HS-5 (cell line): Measurements from ENCODE around the gene PLCB4.

ENCODE experiments used
- DNase-seq: peaks from one replicate; pipeline ENCODE4 v3.0.0-alpha.2; 2012; ENCODE audit warnings: low read depth

The PLCB4 gene

DNA sequence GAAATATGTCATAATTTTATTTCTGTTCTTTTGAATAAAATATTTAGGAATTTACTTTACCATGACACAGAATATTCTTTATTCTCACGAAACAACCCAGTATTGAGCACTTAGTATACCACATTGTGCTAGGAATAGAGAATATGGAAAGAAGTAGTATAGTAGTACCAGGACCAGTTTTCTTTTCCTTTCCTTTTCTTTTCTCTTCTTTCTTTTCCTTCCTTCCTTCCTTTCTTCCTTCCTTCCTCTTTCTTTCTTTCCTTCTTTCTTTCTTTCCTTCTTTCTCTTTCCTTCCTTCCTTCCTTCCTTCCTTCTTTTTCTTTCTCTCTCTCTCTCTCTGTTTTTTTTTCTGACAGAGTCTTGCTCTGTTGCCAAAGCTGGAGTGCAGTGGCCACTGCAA lies 7.5 kb upstream of the PLCB4 start:
- no peak for DNase-seq

DNA sequence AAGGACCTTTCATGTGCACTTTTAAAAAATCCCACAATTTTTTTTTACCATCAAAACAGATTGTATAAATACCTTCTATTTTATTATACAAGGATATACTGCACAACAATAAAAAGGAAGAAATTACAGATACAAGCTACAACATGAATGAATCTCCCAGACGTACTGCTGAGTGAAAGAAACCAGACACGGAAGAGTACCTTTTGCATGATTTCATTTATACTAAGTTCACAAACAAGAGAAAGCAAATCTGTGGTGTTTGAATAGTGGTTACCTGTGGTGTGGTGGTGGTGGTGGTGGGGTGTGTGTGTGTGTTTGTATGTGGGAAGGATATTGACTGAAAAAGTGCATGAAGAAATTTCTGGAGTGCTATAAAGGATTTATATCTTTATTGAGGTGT lies 6.8 kb upstream of the PLCB4 start:
- no peak for DNase-seq

DNA sequence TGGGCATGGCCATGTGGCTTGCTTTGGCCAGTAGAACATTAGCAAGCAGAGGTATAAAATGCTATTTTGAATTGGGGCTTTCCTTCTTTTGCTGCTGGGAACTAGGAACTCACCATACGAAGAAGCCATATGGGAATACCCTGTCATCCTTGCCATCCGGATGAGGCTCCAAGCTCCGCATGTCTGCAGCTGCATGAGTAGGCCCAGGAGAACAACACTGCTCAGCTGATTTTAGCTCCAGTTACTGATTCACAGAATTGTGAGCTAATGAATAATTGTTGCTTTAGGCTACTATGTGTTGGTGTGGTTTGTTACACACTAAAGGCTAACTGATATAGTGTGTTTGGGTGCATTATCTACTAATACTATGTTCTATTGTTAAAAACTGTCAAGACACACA lies 2.7 kb upstream of the PLCB4 start:
- DNase-seq, result no peak

DNA sequence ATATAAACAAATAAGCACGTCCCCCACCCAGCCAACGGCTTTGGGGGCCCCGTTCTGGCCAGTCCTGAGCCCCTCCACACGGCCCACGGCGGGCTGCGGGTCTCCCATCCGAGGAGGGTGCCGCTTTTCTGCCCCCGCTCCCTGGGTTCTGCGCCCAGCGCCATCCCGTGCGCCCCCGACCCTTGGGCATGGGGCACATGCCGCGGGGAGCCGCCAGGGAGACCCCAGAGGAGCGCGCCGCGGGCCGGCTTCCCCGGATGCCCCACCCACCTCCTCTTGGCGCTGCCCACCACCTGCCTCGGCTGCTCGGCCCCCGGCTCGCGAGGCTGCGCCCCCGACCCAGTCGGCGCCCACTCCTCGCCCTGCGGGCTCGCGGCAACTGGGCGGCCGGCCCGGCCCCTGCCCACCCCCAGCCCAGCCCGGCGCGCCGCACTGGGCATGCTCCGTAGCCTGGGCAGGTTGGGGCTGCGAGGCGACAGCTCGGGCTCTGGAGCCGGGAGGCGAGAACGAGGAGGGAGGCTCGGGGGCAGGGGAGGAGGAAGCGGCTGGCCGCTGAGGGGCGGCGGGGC lies 570 bp upstream of the PLCB4 start:
- no peak for DNase-seq

DNA sequence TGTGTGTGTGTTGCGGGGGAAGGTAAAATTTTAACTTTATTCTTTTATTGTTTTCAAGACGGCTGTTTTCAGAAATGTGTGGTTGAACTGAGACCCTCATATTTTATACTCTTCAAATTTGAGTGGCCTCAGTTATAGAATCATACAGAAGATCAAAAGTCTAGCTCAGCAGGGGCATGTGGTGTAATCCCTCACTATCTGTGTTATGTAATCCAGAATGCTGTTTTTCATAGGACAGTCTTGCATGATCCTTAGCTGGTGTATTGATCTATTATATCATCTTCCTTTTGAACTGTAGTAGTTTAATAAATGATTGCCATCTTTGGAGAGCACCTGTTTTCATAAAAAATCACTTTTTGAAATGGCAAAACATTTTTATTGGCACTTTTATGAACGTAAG lies 1.4 kb downstream of the PLCB4 start:
- DNase-seq, result no peak

DNA sequence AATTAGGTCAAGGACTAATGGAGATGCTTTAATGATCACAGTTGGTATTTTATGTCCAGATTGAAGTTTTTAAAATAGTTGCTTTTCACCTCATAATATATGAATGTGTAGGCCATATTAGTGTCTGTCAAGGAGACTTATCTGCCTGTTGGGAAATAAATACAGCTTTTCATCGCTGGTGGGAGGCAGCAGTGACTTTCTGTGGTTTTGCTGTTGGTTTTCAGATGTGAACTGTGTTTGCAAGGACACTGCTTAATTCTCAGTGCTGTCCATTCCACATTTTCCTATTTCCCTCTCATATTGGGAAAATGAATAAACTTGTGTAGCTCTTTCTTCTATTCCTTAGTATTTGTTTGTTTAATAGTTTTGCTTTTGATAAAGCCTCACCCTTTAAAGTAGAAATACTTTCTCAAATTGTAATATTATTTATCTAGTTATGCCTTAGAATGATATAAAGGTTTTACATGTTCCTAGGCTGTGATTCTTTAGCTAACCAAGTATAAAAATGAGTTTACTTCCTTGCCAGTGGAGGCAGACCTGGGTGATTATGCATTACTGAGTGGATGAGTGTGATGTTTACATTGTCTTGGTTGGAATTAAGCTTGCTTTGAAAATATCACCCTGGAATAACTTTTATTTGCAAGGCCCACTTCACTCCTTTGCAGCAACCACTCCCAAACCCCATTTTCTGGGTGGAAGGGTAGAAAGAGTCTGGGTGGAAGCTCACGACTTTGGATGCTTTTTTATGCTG lies 3.3 kb downstream of the PLCB4 start:
- DNase-seq, result no peak

DNA sequence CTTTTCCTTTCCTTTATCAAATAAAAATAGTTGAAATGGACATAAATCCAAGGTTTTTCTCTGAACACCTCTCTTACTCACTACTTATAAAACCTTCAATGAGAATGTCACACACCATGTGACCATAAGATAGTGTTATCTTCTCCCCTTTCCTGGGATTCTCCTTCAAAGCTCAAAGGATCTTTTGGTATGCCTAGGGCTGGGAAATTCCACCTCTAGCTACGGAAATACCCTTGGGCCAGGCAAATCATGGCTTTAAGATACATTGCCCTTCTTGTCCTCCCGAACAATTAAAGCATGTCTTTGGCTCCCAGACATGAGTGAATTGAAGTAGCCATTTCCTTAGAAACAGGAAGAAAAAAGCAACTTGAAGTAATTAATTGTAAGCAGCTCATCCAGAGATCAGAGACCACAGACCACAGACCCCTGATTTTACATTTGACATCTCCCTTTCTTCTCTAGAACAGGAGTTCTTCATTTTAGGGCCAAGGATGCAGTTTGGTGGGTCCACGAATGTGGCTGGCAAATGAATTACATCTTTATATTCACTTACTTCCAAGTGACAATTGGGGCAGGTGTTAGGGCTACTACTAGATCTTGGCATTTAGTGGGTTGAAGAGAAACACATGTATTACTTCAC lies 4.1 kb downstream of the PLCB4 start:
- DNase-seq, result no peak

DNA sequence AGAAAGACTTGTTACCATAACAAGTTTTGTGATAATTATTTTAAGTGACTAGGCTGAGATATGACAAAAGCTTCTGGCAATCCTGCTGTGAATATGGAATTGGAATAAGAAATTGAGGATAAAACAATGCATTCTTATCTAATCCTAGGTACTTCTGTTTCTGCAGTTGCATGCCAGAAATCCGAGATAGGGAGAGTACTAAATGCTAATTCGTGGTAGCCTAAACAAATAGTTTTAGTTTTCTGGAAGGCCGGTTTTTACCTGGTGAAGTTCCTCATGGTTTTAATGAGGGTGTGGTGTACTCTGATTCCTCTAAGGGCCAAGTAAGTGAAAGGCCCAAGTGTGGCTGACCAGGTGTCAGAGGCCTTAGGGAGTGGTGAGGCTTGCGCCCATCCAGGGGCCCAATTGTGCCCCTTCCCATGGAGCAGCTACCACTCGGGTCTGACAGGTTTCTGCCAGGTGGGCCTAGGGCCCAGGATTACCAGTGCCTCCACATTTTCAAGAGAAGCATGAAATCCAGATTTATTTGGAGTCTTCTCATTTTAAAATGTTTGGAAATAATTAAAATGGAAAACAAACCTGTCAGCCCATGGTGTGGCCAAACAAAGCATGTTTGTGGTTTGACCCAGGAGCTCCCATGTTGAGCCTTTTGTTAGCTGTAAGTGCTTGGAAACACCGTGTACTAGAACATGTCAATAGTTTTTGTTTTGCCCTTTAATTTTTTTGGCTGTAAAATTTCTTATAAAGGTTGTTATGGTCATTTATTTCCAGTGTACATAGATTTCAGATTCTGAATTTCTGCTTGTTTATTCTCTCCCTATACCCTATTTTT lies 6.6 kb downstream of the PLCB4 start:
- no peak for DNase-seq

DNA sequence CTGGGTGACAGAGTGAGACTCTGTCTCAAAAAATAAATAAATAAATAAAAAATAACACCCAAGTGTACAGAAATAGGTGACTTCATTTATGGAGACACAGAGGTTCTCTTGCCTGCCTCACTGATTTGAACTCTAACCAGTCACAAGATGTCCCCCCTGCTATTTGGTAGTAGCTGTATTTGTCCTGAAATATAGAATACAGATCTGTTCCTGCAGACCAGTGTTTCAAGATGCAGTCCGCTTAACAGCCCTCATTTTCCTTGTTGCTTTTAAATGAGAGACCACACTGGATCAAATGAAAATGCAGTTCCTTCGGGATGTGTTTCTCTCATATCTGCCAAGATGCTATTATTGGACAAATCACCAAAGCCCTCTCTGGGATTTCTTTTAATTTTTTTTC lies 7.6 kb downstream of the PLCB4 start:
- no peak for DNase-seq

DNA sequence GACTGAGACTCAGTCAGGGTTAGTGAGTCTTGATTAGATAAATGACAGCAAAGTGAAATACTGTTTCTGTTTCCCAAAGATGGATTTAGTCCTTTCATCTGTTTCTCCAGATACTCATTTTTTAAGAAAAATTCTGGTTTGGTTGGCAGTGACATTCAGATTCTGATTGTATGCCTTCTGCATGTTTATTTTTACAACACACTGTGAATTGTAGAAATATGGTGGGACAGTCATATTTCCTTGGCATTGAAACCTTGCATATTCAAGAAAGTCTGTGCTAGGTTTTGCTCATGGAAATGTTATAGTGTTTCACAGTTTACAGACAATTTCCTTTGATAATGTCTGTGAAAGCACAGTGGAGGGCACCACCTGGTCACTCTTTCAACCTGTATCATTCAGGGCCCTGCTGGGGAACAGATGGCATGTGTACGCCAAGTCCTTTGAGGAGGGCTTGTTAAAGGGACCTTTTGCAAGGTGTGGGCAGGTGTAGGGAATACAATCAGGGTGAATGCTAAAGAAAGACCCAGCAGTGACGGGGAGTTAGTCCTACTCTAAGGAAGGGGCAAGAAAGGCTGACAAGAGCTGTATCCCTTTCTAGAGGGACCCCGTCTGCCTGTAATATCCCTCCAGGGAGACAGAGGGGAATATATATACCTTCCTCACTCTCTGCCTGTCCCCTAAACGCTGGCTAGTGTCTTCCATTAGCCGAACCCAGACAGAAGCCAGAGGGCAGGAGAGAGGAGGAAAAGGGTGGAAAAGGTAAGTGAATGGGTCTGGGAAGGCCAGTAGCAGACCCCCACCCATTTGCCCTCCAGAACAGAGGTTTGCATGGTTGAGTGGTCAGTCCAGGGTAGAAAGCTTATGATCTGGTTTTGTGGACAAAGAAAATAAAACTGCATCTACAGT lies 10.2 kb downstream of the PLCB4 start:
- no peak for DNase-seq

DNA sequence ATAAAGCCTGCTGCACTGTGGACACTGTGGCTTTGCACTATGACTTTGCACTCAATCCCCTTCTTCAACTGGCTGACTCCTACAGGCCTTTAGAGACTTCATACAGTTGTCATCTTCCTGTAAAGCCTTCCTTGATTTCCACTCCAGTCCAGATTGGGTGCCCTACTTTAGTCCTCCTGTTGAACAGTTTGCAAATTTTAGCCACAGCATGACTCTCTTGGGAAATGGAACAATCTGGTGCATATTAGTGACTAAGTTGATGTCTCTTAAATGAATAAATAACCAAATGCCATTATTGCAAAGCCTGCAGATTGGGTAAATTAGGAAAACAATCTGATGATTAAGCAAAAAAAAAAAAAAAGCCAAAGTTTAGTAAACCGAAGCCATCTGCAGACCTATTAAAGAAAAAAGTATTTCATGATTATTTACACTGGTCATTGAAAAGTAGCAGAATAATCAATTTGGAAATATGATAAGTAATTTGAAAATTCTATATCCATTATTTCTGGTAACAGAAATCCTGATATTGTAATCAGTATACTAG lies 12.6 kb downstream of the PLCB4 start:
- no peak for DNase-seq

DNA sequence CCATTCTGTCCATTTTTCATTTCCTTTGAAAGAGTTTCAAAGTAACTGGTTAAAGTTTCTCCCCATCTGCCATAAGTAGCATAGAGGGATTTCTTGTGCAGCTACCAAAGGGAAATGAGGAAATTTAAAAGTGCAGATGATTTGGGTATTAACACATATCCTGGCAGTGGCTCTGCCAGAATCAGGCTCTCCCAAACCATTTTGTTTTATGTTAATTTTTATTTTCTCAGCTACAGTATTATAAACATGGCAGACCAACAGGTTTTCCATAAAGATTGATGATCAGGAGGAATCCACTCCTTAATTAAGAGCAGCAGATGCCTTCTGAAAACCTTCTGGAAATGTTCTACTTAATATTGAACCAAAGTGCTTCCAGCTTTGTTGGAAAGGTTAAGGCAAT lies 13.9 kb downstream of the PLCB4 start:
- no peak for DNase-seq

DNA sequence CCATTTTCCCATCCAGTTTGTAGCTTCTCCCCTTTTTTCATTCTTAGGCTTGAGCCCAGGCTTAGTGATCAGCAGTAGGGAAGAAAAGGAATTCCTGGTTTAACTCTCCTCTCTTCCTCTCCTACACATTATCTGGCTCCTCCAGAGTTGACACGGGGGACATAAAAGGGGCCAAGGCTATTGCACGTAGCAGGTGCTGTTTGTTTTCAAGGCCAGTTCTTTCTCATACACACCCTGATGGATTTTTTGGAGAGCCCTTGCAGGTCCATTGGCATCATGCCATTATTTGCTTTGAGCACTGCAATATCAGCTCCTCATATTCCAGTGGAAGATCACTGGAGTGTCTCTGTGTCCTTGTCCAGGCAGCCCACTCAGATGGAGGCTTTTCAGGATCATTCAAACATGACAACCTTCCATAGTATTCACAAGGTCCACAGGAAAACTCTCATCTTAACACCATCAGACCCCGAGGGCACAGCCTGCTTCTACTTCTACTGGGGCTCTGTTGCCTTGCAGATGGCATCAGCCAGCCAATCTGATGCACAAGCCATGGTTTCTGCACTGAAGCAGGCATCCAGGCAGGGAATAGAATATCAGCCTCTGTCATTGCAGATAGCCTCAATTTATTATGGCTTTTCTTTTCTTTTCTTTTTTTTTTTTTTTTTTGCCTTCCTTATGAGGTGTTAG lies 18.8 kb downstream of the PLCB4 start:
- no peak for DNase-seq

DNA sequence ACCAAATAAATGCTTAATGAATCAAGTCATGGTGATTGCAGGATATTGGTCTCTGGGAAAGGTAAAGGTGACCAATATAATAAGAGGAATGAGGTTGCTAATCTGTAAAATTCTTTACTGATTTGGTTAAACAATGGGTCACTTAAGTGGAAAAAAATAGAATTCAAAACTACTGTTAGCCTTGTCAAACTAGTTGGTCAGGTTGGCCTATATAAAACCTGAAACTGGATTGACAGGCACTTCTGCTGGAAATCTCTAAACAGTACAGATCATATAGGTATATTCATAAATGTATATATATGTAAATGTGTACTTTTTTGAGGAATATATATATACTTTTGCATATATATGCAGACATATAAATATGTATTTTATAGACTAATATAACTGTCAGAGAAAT lies 19.7 kb downstream of the PLCB4 start:
- no peak for DNase-seq

DNA sequence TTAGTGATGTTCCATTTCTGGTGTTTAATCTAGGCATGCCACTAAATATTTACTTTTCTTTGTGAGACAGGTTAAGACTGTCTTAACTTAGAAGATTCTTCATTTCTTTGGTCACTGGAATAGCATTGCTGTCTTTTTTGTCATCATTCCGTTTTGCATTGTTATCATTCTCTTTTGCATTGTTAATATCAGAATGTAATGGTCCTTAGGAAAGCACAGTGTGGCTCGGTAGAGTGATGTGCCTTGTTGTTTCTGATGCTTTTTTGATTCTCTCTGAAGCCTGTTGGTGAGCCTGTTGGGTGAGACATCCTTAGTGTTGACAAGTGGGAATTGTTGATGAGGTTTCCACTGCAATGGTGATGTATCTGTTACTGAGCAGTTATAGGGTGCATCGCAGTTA lies 23.2 kb downstream of the PLCB4 start:
- no peak for DNase-seq

DNA sequence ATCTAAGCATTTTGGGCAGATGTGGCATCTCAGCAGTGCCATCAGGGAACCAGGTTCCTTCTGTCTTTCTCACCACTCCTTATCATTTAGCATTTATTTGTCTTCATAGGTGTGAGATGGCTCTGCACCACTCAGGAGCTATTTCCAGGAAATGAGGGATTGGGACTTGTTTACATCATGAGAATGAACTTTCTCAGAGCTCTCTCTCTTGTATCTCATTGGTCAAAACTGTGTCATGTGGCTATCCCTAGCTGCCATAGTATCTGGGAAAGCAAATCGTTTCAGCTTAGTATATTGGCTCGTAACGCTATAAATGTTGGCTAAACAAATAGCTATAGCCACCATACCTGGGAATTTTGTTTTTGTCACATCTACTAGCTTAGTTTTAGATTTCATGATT lies 23.8 kb downstream of the PLCB4 start:
- no peak for DNase-seq

DNA sequence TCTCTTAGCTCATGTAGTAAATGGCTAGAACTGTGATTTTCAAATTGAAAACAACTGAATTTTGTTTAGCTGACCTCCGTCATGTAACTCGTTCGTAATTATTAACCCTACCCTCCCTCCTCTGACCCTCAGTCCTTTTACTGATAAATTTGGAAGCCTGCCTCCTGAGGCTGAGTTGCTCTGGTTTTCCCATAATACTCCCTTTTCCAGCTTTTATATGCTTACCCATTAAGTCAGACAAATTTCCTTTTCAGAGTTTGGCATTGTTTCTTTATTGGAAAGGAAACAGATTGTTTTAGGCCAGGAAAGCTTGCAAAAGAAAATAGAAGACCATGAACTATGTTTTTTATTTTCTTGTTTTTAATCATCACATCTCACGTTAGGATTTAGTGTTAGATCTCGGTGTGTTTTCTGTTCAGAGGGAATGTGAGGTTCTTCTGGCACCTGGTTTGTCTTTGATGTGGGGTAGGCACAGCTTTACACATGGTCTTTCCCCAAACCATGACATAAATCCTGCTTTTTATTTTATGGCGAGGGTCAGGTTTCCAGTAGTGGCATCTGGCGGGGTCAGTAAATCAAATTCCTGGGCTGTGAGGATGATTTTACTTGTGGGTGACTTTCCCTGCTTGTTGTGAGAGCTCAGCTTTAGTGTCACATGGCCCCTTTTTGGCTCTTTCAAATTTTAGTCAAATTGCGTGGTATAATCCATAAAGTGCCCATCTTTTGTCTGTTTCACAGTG lies 24.5 kb downstream of the PLCB4 start:
- DNase-seq, result no peak

DNA sequence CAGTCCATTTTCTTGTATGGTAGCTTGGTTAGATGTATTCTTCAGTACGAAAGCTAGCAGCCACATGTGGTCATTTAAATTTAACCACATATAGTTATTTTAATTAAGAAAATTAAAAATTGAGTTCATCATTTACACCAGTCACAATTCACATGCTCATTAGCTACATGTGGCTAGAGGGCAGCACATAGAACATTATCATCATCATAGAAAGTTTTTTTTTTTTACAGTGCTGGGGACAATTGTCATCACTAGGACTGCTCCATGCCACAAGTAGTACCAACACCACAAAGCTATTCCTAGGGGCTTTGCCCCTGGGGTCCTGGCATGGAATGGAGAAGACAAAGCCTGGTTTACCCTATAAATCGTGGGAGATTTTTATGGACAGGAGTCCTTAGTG lies 30.5 kb downstream of the PLCB4 start:
- DNase-seq, result no peak

DNA sequence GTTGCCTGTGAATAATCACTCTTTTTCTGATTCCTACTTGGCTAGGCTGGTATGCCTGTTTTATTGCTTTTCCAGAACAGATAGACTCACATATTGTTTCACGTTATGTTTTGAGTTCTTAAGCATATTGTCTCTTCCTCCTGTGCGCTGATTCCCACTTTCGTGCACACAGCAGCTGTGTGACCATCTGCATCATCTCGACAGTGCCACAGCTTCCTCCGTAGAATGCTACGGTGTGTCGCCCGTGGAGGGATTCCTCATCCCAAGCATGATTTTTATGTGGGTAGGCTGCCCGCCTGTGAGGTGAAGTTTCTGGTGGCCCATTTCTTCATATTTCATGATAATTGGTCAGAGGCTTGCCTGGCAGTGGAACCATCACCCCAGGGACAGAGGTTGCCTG lies 31.8 kb downstream of the PLCB4 start:
- no peak for DNase-seq

DNA sequence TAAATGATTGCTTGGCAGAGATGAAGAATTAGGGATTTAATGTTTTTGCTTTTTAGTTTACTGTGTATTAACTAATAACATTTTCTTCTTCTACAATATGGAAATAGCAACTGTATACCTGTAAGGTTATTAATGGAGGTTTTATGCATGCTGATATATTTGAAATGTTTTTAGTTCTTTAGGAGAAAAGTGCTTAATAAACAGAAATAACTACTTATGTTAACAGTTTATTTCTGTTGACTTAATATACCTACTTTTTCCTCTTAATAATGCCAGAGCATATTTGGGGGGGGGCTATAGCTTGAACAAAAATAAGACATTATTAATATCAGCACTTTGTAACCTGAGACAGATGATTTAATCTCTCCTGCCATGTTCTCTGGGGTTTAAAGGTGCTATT lies 33.6 kb downstream of the PLCB4 start:
- DNase-seq, result no peak
